ENCODE data around the gene SLC34A3. TPM values are rescaled to one million over a fixed set of nuclear protein-coding genes. Genes with fewer than 3 reads are reported as not detected.

Gene SLC34A3
- total and polyA plus RNA-seq, 9 donors: 0.15 to 0.46 TPM; not detected in 7

DNA sequence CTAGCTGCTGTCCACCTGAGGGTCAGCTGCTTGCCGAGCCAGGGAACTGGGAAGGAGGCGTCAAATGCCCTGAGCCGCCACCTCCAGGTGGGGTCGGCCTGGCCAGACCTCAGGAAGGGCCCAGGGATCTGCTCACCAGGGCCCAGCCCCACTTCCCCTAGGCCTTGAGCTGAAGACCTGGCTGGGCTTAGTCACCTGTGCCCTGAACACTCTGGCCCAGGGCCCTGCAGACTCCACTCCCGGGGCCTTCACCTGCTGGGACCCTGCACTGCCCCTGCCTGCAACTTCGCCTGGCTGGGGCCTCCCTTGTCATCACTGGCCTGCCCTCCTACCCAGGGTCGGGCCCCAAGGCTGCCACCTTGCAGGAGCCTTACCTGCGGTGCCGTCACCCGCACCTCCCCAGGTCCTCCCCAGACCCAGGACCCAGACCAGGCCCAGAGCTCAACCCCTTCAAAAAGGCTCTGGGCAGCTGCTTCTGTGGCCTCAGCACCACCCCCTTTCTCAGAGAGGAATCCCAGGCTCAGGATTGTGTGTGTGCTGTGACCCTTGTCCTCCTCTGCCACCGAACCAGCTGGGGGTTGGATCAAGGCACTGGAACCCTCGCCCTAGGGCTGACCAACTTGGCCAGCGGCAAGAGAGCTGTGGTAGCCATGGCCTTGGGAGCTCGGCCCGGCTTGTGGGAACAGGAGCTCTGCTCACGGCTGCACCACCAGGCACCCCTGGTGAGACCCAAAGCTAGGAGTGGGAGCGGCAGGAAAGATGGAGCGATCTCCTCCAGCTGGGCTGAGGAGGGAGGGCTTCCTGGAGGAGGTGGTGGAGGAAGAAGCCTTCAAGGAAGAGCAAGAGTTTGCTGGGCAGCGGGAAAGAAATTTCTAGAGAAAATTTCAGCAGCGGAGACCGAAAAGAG is 23.3 kb downstream of the SLC34A3 start:
- TF ChIP-seq EP300 (IDR thresholded peaks at IDR 0.05) (no peak), CTCF (IDR thresholded peaks at IDR 0.05) (no peak), POLR2A (IDR thresholded peaks at IDR 0.05) (no peak)
- Histone ChIP-seq H3K27ac (no peak overlapping the region), H3K4me1 (ENCODE audit: insufficient read depth) (peaks cover 15% of the 10 kb centered on the region), H3K9me3 (no peaks in the 10 kb centered on the region), H3K4me3 (peak overlapping the region; percentile 71), H3K36me3 (no peaks in the 10 kb centered on the region), H3K27me3 (no peaks in the 10 kb centered on the region)
- DNase-seq: no peak
- intact Hi-C loops (cut with DNase I): no loop called here
- WGBS, 3 donors: 44 to 49% (median 44%) methylated on average over 20 to 21 of the region's 21 CpGs

- Histone ChIP-seq H3K27me3 (no peaks in the 10 kb centered on the region), H3K36me3 (no peaks in the 10 kb centered on the region), H3K9me3 (no peaks in the 10 kb centered on the region), H3K27ac (peak within 1 kb of the TSS; percentile 11 to 44), H3K4me1 (ENCODE audit: insufficient read depth) (peaks cover 15% of the 10 kb centered on the region), H3K4me3 (peak within 1 kb of the TSS; percentile 71)
- 0 to 1% (median 1%) methylated on average over 81 to 105 of the region's 105 CpGs for WGBS, 3 donors
- no peak for TF ChIP-seq EP300 (IDR thresholded peaks at IDR 0.05)
- peak; percentile 32 for TF ChIP-seq POLR2A (IDR thresholded peaks at IDR 0.05)
- peak in 1 of 3 donors; percentile 36 for TF ChIP-seq CTCF (IDR thresholded peaks at IDR 0.05)
- intact Hi-C loops (cut with DNase I): no loop called here
- peak; percentile 93 to 97 (median 96) for DNase-seq
These were observed 24.1 kb downstream of the SLC34A3 start, which contains the start of gene NELFB for GRCh38 chr9:137254624-137255447. NELFB (plus strand) TSS chr9:137255327.

DNA sequence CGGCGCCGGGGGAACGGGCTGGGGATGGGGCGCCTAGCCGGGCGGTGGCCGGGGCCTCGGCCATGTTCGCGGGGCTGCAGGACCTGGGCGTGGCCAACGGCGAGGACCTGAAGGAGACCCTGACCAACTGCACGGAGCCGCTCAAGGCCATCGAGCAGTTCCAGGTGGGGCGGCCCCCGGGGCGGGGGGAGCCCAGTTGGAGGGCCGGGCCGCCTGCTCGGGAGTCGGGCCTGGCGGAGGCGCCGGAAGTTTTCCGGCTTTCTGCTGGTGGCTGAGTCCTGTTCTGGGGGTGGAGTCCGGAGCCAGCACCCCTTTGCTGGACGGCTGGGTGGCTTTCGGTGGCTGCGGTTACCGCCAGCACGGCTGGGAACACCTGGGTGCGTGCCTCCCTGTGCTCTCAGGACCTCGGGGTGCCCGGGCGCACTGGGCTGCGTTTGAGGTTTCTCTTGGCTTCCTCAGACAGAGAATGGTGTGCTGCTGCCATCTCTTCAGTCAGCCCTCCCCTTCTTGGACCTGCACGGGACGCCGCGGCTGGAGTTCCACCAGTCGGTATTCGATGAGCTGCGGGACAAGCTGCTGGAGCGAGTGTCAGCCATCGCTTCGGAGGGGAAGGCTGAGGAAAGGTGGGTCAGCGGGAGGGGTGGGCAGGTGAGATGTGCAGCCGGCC is 24.9 kb downstream of the SLC34A3 start:
- Histone ChIP-seq H3K36me3 (no peaks in the 10 kb centered on the region), H3K27me3 (no peaks in the 10 kb centered on the region), H3K4me1 (ENCODE audit: insufficient read depth) (peaks cover 15% of the 10 kb centered on the region), H3K9me3 (no peaks in the 10 kb centered on the region), H3K4me3 (peak overlapping the region; percentile 71), H3K27ac (peak overlapping the region; percentile 11 to 44)
- WGBS, 3 donors: 1 to 5% (median 1%) methylated on average over 38 to 51 of the region's 51 CpGs
- TF ChIP-seq CTCF (IDR thresholded peaks at IDR 0.05) (no peak), EP300 (IDR thresholded peaks at IDR 0.05) (no peak), POLR2A (IDR thresholded peaks at IDR 0.05) (no peak)
- intact Hi-C loops (cut with DNase I): no loop called here
- DNase-seq: peak in 1 of 5 donors; percentile 68

GRCh38 chr9:137256362-137256761 is 25.7 kb downstream of the SLC34A3 start:
- TF ChIP-seq CTCF (IDR thresholded peaks at IDR 0.05): no peak
- no peak for TF ChIP-seq EP300 (IDR thresholded peaks at IDR 0.05)
- no peak for TF ChIP-seq POLR2A (IDR thresholded peaks at IDR 0.05)
- H3K4me3 ChIP-seq: peak overlapping the region; percentile 71

More at GRCh38 chr9:137256362-137256761, 25.7 kb downstream of the SLC34A3 start:
- DNase-seq: no peak
- peaks cover 15% of the 10 kb centered on the region for H3K4me1 ChIP-seq (ENCODE audit: insufficient read depth)
- H3K9me3 ChIP-seq: no peaks in the 10 kb centered on the region
- intact Hi-C loops (cut with DNase I): no loop called here
- no peaks in the 10 kb centered on the region for H3K36me3 ChIP-seq
- no peak overlapping the region for H3K27ac ChIP-seq
- 70 to 81% (median 74%) methylated on average over 15 of the region's 15 CpGs for WGBS, 3 donors
- no peaks in the 10 kb centered on the region for H3K27me3 ChIP-seq

Data from ovary (tissue), 9 donors.